ENCODE data around the gene KRT83.

Gene KRT83

GRCh38 chr12:52361553-52361952, 40.4 kb upstream of the KRT83 start:
- Histone ChIP-seq H3K27ac (ENCODE audit: low read depth, low read length, severe bottlenecking) (no peak overlapping the region), H3K36me3 (ENCODE audit: control insufficient read depth, insufficient read depth, low read length) (no peaks in the 10 kb centered on the region)
- 100% methylated on average over 1 of the region's 1 CpG for WGBS, 2 experiments (ENCODE audit: insufficient coverage in 2 of 2)

GRCh38 chr12:52360663-52361271, 39.6 kb upstream of the KRT83 start:
- H3K4me1 ChIP-seq (ENCODE audit: control insufficient read depth, insufficient read depth, low read length, poor library complexity, severe bottlenecking) = no peaks in the 10 kb centered on the region
- no peak overlapping the region for H3K27ac ChIP-seq (ENCODE audit: low read depth, low read length, severe bottlenecking)
- H3K9me3 ChIP-seq (ENCODE audit: control insufficient read depth, low read length) = no peaks in the 10 kb centered on the region
- H3K36me3 ChIP-seq (ENCODE audit: control insufficient read depth, insufficient read depth, low read length) = no peaks in the 10 kb centered on the region
- no peak overlapping the region for H3K4me3 ChIP-seq (ENCODE audit: extremely low read depth, insufficient read depth, low read length, poor library complexity, severe bottlenecking)
- 92 to 95% methylated on average over 10 to 12 of the region's 13 CpGs for WGBS, 2 experiments (ENCODE audit: insufficient coverage in 2 of 2)

More at GRCh38 chr12:52361553-52361952, 40.4 kb upstream of the KRT83 start:
- no peak overlapping the region for H3K4me3 ChIP-seq (ENCODE audit: extremely low read depth, insufficient read depth, low read length, poor library complexity, severe bottlenecking)
- no peaks in the 10 kb centered on the region for H3K4me1 ChIP-seq (ENCODE audit: control insufficient read depth, insufficient read depth, low read length, poor library complexity, severe bottlenecking)
- H3K9me3 ChIP-seq (ENCODE audit: control insufficient read depth, low read length) = no peaks in the 10 kb centered on the region

- H3K36me3 ChIP-seq (ENCODE audit: control insufficient read depth, insufficient read depth, low read length) = no peaks in the 10 kb centered on the region
- H3K9me3 ChIP-seq (ENCODE audit: control insufficient read depth, low read length) = no peaks in the 10 kb centered on the region
- no peak overlapping the region for H3K27ac ChIP-seq (ENCODE audit: low read depth, low read length, severe bottlenecking)
- H3K4me3 ChIP-seq (ENCODE audit: extremely low read depth, insufficient read depth, low read length, poor library complexity, severe bottlenecking) = no peak overlapping the region
- no peaks in the 10 kb centered on the region for H3K4me1 ChIP-seq (ENCODE audit: control insufficient read depth, insufficient read depth, low read length, poor library complexity, severe bottlenecking)
- 92 to 98% methylated on average over 5 to 6 of the region's 7 CpGs for WGBS, 2 experiments (ENCODE audit: insufficient coverage in 2 of 2)
Measured at GRCh38 chr12:52360106-52360662, 39.0 kb upstream of the KRT83 start.

DNA sequence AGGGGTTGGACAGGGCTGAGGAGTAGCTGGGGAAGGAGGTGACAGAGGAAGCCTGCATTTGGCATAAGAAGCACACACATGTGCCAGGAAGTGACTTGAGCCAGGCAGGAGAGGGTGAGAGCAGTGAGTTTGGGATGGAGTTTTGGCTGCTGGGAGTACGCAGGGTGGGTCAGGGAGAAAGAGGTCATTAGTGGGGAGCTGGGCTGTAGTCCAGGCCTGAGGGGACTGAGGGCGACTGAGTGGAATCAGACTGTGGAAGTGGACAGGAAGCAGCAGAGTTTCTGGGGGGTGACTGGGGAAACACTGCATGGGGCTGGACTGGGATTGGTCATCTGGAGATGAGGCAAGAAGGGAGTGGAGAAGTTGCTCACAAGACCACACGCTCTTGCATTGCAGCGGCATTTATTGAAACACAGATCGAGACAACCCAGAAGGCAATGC, 38.4 kb upstream of the KRT83 start:
- H3K4me1 ChIP-seq (ENCODE audit: control insufficient read depth, insufficient read depth, low read length, poor library complexity, severe bottlenecking) = no peaks in the 10 kb centered on the region
- no peaks in the 10 kb centered on the region for H3K9me3 ChIP-seq (ENCODE audit: control insufficient read depth, low read length)
- no peaks in the 10 kb centered on the region for H3K36me3 ChIP-seq (ENCODE audit: control insufficient read depth, insufficient read depth, low read length)
- H3K4me3 ChIP-seq (ENCODE audit: extremely low read depth, insufficient read depth, low read length, poor library complexity, severe bottlenecking) = no peak overlapping the region
- WGBS, 2 experiments (ENCODE audit: insufficient coverage in 2 of 2) = 98 to 99% methylated on average over 5 of the region's 5 CpGs
- no peak overlapping the region for H3K27ac ChIP-seq (ENCODE audit: low read depth, low read length, severe bottlenecking)

- Histone ChIP-seq H3K4me3 (ENCODE audit: extremely low read depth, insufficient read depth, low read length, poor library complexity, severe bottlenecking) (no peak overlapping the region), H3K36me3 (ENCODE audit: control insufficient read depth, insufficient read depth, low read length) (no peaks in the 10 kb centered on the region), H3K9me3 (ENCODE audit: control insufficient read depth, low read length) (no peaks in the 10 kb centered on the region), H3K27ac (ENCODE audit: low read depth, low read length, severe bottlenecking) (no peak overlapping the region), H3K4me1 (ENCODE audit: control insufficient read depth, insufficient read depth, low read length, poor library complexity, severe bottlenecking) (no peaks in the 10 kb centered on the region)
- 81 to 90% methylated on average over 4 to 5 of the region's 5 CpGs for WGBS, 2 experiments (ENCODE audit: insufficient coverage in 2 of 2)
Measured at GRCh38 chr12:52358575-52359350, 37.6 kb upstream of the KRT83 start.

DNA sequence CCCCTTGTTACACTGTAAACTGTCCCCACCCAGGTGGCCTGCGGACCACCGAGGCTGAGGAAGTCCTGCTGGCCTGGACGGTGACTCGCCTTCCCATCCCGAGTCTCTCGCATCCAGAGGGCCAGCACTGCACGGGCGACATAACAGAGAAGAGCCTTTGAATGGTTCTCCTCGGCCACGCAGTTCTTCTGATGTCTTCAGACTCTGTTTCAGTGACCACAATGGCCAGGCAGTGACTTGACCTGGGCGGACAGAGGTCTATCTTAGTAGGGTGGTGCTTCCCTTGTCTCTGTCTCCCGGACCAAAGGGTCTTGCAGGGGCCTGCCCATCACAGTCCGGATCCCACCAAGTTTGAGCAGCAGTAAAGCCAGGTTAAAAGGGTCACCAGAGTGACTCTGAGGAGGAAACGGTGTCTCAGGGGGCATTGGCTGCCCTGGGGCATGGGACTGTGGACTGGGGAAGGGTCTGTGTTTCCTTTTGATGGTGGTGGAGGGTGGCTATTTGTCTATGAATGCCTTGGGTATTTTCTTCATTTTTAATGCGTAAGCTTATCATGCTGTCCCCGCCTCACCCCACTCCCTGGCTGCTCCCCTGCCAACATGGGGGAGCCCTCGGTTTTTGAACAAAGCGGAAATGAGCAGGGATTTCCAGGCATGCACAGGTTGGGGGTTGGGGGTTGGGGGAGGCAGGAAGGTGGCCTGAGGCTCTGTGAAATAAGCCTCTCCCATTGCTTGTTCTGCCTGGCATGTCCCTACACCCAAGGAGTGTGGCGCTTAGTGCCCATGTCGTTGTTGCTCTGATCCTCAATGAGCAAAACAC, 35.8 kb upstream of the KRT83 start:
- H3K36me3 ChIP-seq (ENCODE audit: control insufficient read depth, insufficient read depth, low read length) = no peaks in the 10 kb centered on the region
- H3K27ac ChIP-seq (ENCODE audit: low read depth, low read length, severe bottlenecking) = no peak overlapping the region
- 93 to 96% methylated on average over 16 to 18 of the region's 20 CpGs for WGBS, 2 experiments (ENCODE audit: insufficient coverage in 2 of 2)
- H3K4me1 ChIP-seq (ENCODE audit: control insufficient read depth, insufficient read depth, low read length, poor library complexity, severe bottlenecking) = no peaks in the 10 kb centered on the region
- no peak overlapping the region for H3K4me3 ChIP-seq (ENCODE audit: extremely low read depth, insufficient read depth, low read length, poor library complexity, severe bottlenecking)
- H3K9me3 ChIP-seq (ENCODE audit: control insufficient read depth, low read length) = no peaks in the 10 kb centered on the region

- Histone ChIP-seq H3K4me1 (ENCODE audit: control insufficient read depth, insufficient read depth, low read length, poor library complexity, severe bottlenecking) (no peaks in the 10 kb centered on the region), H3K9me3 (ENCODE audit: control insufficient read depth, low read length) (no peaks in the 10 kb centered on the region), H3K4me3 (ENCODE audit: extremely low read depth, insufficient read depth, low read length, poor library complexity, severe bottlenecking) (no peak overlapping the region), H3K27ac (ENCODE audit: low read depth, low read length, severe bottlenecking) (no peak overlapping the region), H3K36me3 (ENCODE audit: control insufficient read depth, insufficient read depth, low read length) (no peaks in the 10 kb centered on the region)
- 95% methylated on average over 38 to 51 of the region's 56 CpGs for WGBS, 2 experiments (ENCODE audit: insufficient coverage in 2 of 2)
Measured at GRCh38 chr12:52356031-52356761, 35.0 kb upstream of the KRT83 start.

DNA sequence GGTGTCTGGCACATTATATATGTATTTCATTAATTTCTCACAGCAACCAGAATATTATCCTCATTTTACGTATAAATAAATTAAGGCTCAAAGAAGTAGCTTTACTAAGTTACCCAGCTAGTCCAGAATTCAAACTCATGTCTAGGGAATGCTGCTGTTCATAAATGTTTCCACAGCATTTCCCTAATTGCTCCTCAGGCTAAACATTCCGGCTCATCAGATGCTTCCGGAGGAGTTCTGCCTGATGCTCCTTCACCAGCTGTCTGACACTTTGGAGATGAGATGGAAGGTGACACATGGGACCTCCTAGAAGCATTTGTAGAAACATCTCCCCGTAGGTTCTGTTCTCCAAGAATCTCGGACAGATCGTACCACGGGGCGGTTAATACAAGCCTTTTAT, 34.0 kb upstream of the KRT83 start:
- WGBS, 2 experiments (ENCODE audit: insufficient coverage in 2 of 2) = 90 to 96% methylated on average over 8 of the region's 8 CpGs
- H3K36me3 ChIP-seq (ENCODE audit: control insufficient read depth, insufficient read depth, low read length) = no peaks in the 10 kb centered on the region
- no peak overlapping the region for H3K27ac ChIP-seq (ENCODE audit: low read depth, low read length, severe bottlenecking)
- H3K4me3 ChIP-seq (ENCODE audit: extremely low read depth, insufficient read depth, low read length, poor library complexity, severe bottlenecking) = no peak overlapping the region
- no peaks in the 10 kb centered on the region for H3K4me1 ChIP-seq (ENCODE audit: control insufficient read depth, insufficient read depth, low read length, poor library complexity, severe bottlenecking)
- H3K9me3 ChIP-seq (ENCODE audit: control insufficient read depth, low read length) = no peaks in the 10 kb centered on the region

DNA sequence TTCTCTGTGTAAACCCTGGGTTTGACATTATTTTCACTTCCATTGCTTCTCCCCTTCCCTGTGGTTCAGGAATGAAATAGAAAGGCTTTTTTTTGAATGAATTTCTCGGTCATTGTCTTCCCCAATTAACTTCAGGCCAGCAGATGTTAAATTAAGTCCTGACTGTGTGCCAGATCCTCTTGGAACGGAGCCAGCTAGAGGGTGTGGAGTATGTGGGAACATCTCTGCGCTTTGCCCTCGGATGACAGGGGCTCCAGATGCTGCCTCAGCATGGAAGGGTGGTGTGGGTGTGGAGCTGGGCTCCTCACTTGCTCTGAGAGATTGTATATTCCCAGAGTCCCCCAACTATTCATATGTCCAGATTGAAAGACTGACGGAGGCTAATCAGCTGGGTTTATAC, 33.0 kb upstream of the KRT83 start:
- WGBS, 2 experiments (ENCODE audit: insufficient coverage in 2 of 2) = 50% methylated on average over 2 of the region's 5 CpGs; no CpG with 5 or more reads in 1 of the 2 experiments
- H3K27ac ChIP-seq (ENCODE audit: low read depth, low read length, severe bottlenecking) = no peak overlapping the region
- H3K4me3 ChIP-seq (ENCODE audit: extremely low read depth, insufficient read depth, low read length, poor library complexity, severe bottlenecking) = no peak overlapping the region

GRCh38 chr12:52353766-52354165, 32.6 kb upstream of the KRT83 start:
- Histone ChIP-seq H3K4me1 (ENCODE audit: control insufficient read depth, insufficient read depth, low read length, poor library complexity, severe bottlenecking) (no peaks in the 10 kb centered on the region), H3K9me3 (ENCODE audit: control insufficient read depth, low read length) (no peaks in the 10 kb centered on the region), H3K36me3 (ENCODE audit: control insufficient read depth, insufficient read depth, low read length) (no peaks in the 10 kb centered on the region), H3K27ac (ENCODE audit: low read depth, low read length, severe bottlenecking) (no peak overlapping the region), H3K4me3 (ENCODE audit: extremely low read depth, insufficient read depth, low read length, poor library complexity, severe bottlenecking) (no peak overlapping the region)
- 70 to 86% methylated on average over 1 to 2 of the region's 3 CpGs for WGBS, 2 experiments (ENCODE audit: insufficient coverage in 2 of 2)

More for the DNA sequence above, 33.0 kb upstream of the KRT83 start:
- no peaks in the 10 kb centered on the region for H3K4me1 ChIP-seq (ENCODE audit: control insufficient read depth, insufficient read depth, low read length, poor library complexity, severe bottlenecking)
- H3K9me3 ChIP-seq (ENCODE audit: control insufficient read depth, low read length) = no peaks in the 10 kb centered on the region
- no peaks in the 10 kb centered on the region for H3K36me3 ChIP-seq (ENCODE audit: control insufficient read depth, insufficient read depth, low read length)
